Measurements from ENCODE around the gene POLDIP3. TPM values are rescaled to one million over a fixed set of nuclear protein-coding genes. Genes with fewer than 3 reads are reported as not detected.

POLDIP3 gene
- total RNA-seq, 4 donors from 2014 or later = 25.9 to 73.3 (median 39.2) TPM

GRCh38 chr22:42654436-42655073 is 39.9 kb upstream of the POLDIP3 start:
- Histone ChIP-seq H3K27ac (no peak overlapping the region), H3K4me3 (no peak overlapping the region), H3K4me1 (peaks cover 0 to 2% of the 10 kb centered on the region in 2 donors), H3K36me3 (no peaks in the 10 kb centered on the region), H3K27me3 (no peaks in the 10 kb centered on the region), H3K9me3 (no peaks in the 10 kb centered on the region)
- TF ChIP-seq CTCF (IDR thresholded peaks at IDR 0.05) (no peak), POLR2A (IDR thresholded peaks at IDR 0.05) (no peak)
- no peak for DNase-seq
- intact Hi-C loops (cut with DNase I; ENCODE audit: low total_unique reads) = no loop called here

- no peak for DNase-seq
- peaks cover 0 to 4% of the 10 kb centered on the region in 2 donors for H3K4me1 ChIP-seq
- no peak for TF ChIP-seq POLR2A (IDR thresholded peaks at IDR 0.05)
- TF ChIP-seq CTCF (IDR thresholded peaks at IDR 0.05) = no peak
- H3K9me3 ChIP-seq = no peaks in the 10 kb centered on the region
- H3K36me3 ChIP-seq = no peaks in the 10 kb centered on the region
- no peak overlapping the region for H3K4me3 ChIP-seq
- no peak overlapping the region for H3K27ac ChIP-seq
- intact Hi-C loops (cut with DNase I; ENCODE audit: low total_unique reads) = no loop called here
- H3K27me3 ChIP-seq = no peaks in the 10 kb centered on the region
Observed at GRCh38 chr22:42653999-42654398, 39.3 kb upstream of the POLDIP3 start.

GRCh38 chr22:42651134-42651533 is 36.5 kb upstream of the POLDIP3 start:
- TF ChIP-seq POLR2A (IDR thresholded peaks at IDR 0.05) = no peak
- no peak for TF ChIP-seq CTCF (IDR thresholded peaks at IDR 0.05)
- H3K4me1 ChIP-seq = peaks cover 10 to 21% of the 10 kb centered on the region in 2 donors
- DNase-seq = no peak
- no peaks in the 10 kb centered on the region for H3K9me3 ChIP-seq
- intact Hi-C loops (cut with DNase I; ENCODE audit: low total_unique reads) = no loop called here
- no peaks in the 10 kb centered on the region for H3K36me3 ChIP-seq
- no peaks in the 10 kb centered on the region for H3K27me3 ChIP-seq
- no peak overlapping the region for H3K27ac ChIP-seq
- no peak overlapping the region for H3K4me3 ChIP-seq

GRCh38 chr22:42649246-42650099 is 34.8 kb upstream of the POLDIP3 start, which contains the start of gene CYB5R3:
CYB5R3 (minus strand) TSS chr22:42649392; CDS start chr22:42649315, 77 bp downstream.
- Histone ChIP-seq H3K4me3 (peak within 1 kb of the TSS; percentile 77 to 99), H3K36me3 (no peaks in the 10 kb centered on the region), H3K9me3 (no peaks in the 10 kb centered on the region), H3K4me1 (peaks cover 12 to 28% of the 10 kb centered on the region in 2 donors), H3K27me3 (no peaks in the 10 kb centered on the region), H3K27ac (peak within 1 kb of the TSS; percentile 96 to 98)
- DNase-seq = peak; percentile 82 to 85
- TF ChIP-seq CTCF (IDR thresholded peaks at IDR 0.05) (no peak), POLR2A (IDR thresholded peaks at IDR 0.05) (peak in 1 of 2 donors; percentile 52)
- intact Hi-C loops (cut with DNase I; ENCODE audit: low total_unique reads) = no loop called here
